Gastroesophageal sphincter (tissue), 4 donors: ENCODE measurements around the gene GRID1. TPM values are rescaled to one million over a fixed set of nuclear protein-coding genes. Genes with fewer than 3 reads are reported as not detected.

ENCODE experiments used
- ATAC-seq: fragments of 150-250 bp; one replicate; pipeline ENCODE4 v1.9.1; 2016; ENCODE audit warnings: mild to moderate bottlenecking, moderate library complexity
- H3K27ac ChIP-seq, 4 donors: fragments of 200-600 bp; sonication (generic) in 3 of 4; 1 replicate in 3 of 4; 2 replicates in 1 of 4; pipeline ENCODE4 v1.5.1; 2016 to 2019
- H3K27me3 ChIP-seq: fragments of 200-600 bp; sonication (generic); one replicate; pipeline ENCODE4 v1.5.1; 2019
- H3K36me3 ChIP-seq, 2 donors: fragments of 200-600 bp; sonication (generic); one replicate each; pipeline ENCODE4 v1.5.1; 2019; ENCODE audit warnings: control low read depth in 1 of 2
- H3K4me1 ChIP-seq, 3 donors: fragments of 200-600 bp; sonication (generic); 1 replicate in 2 of 3; 2 replicates in 1 of 3; pipeline ENCODE4 v1.5.1; 2016 to 2019; ENCODE audit warnings: control low read depth in 2 of 3
- H3K4me3 ChIP-seq, 2 donors: fragments of 200-600 bp; sonication (generic); one replicate each; pipeline ENCODE4 v1.5.1; 2019; ENCODE audit warnings: mild to moderate bottlenecking in 1 of 2, moderate library complexity in 1 of 2
- H3K9me3 ChIP-seq, 3 donors: fragments of 200-600 bp; sonication (generic); one replicate each; pipeline ENCODE4 v1.5.1; 2017 to 2019; ENCODE audit warnings: control low read depth in 2 of 3
- CTCF ChIP-seq, 4 experiments: fragments of 200-600 bp in 2 of 4; fragments of 450-650 bp in 2 of 4; sonication (generic) in 1 of 4; IDR thresholded peaks; one replicate each; pipeline ENCODE4 v1.5.1; 2017 to 2019; ENCODE audit warnings: antibody characterized with exemption in 4 of 4, mild to moderate bottlenecking in 2 of 4, moderate library complexity in 2 of 4
- EP300 ChIP-seq: sonication (generic); formaldehyde crosslinking; IDR thresholded peaks from one replicate; pipeline ENCODE4 v1.6.1; 2017; ENCODE audit warnings: antibody characterized with exemption, mild to moderate bottlenecking
- POLR2A ChIP-seq, 2 donors: fragments of 450-650 bp; IDR thresholded peaks; one replicate each; pipeline ENCODE4 v1.6.1; 2017; ENCODE audit warnings: antibody characterized with exemption in 2 of 2, mild to moderate bottlenecking in 2 of 2, moderate library complexity in 1 of 2
- POLR2AphosphoS5 ChIP-seq: sonication (generic); formaldehyde crosslinking; IDR thresholded peaks from one replicate; pipeline ENCODE4 v1.6.1; 2017; ENCODE audit warnings: antibody characterized with exemption
- WGBS, 2 donors: methylation state at CpG; one replicate each; pipeline ENCODE4 v1.1.5; 2018; ENCODE audit warnings: low coverage in 1 of 2; 5-methylcytosine and 5-hydroxymethylcytosine counted together
- total RNA-seq, 4 donors: library from RNA; depleted of rRNA; stranded (reverse); fragments of >200 nt; gene quantifications; one replicate each; pipeline ENCODE4 v1.1.0, GENCODE V29; 2016

GRID1 gene
- total RNA-seq, 4 donors from 2014 or later = 1.2 to 2.7 (median 1.7) TPM

DNA sequence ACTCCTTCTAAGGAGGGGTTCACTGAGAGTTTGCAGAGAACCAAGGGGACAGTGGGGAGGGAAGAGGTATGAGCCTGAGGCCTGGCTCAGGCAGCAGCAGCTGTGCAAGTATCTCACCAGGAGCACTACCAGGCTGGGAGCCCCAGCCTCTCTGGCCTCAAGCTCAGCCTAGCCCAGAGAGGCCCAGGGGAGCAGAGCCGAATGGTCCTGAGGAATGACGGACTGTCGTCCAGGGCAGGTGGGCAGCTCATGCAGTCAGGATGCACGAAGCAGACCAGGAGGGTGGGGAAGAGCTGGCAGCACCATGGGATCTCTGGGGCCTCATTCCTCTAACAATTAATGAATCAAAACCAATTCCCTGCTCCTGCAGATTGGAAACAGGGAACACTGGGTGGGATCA lies 151.5 kb downstream of the GRID1 start:
- no peak for TF ChIP-seq POLR2AphosphoS5
- no peak for TF ChIP-seq POLR2A (IDR thresholded peaks at IDR 0.05)
- TF ChIP-seq EP300 = no peak
- 81 to 100% methylated on average over 1 to 2 of the region's 4 CpGs for WGBS, 2 donors

GRCh38 chr10:86213148-86213547 lies 153.4 kb downstream of the GRID1 start:
- Histone ChIP-seq H3K4me1 (no peaks in the 10 kb centered on the region), H3K9me3 (no peaks in the 10 kb centered on the region), H3K36me3 (no peaks in the 10 kb centered on the region), H3K4me3 (no peak overlapping the region), H3K27me3 (no peaks in the 10 kb centered on the region), H3K27ac (no peak overlapping the region)
- 75 to 83% methylated on average over 6 of the region's 7 CpGs for WGBS, 2 donors
- TF ChIP-seq POLR2AphosphoS5 (no peak), EP300 (no peak)
- ATAC-seq = no peak

More for the DNA sequence above, 151.5 kb downstream of the GRID1 start:
- H3K9me3 ChIP-seq = no peaks in the 10 kb centered on the region
- no peaks in the 10 kb centered on the region for H3K36me3 ChIP-seq
- no peak for ATAC-seq
- peaks cover 15% of the 10 kb centered on the region for H3K27me3 ChIP-seq
- no peak overlapping the region for H3K4me3 ChIP-seq
- no peaks in the 10 kb centered on the region for H3K4me1 ChIP-seq
- no peak overlapping the region for H3K27ac ChIP-seq

- Histone ChIP-seq H3K9me3 (no peaks in the 10 kb centered on the region), H3K4me1 (no peaks in the 10 kb centered on the region), H3K36me3 (no peaks in the 10 kb centered on the region), H3K27ac (no peak overlapping the region), H3K27me3 (peaks cover 4% of the 10 kb centered on the region), H3K4me3 (no peak overlapping the region)
- ATAC-seq = no peak
- TF ChIP-seq EP300 (no peak), CTCF (IDR thresholded peaks at IDR 0.05) (no peak), POLR2AphosphoS5 (no peak), POLR2A (IDR thresholded peaks at IDR 0.05) (no peak)
- 62 to 80% methylated on average over 3 to 6 of the region's 6 CpGs for WGBS, 2 donors
These were observed 154.2 kb downstream of the GRID1 start for GRCh38 chr10:86212391-86212700.

- TF ChIP-seq EP300 = no peak
- no peak for TF ChIP-seq POLR2A (IDR thresholded peaks at IDR 0.05)
- no peak for TF ChIP-seq CTCF (IDR thresholded peaks at IDR 0.05)
- TF ChIP-seq POLR2AphosphoS5 = no peak
- 33% methylated on average over 1 of the region's 8 CpGs; no CpG with 5 or more reads in 1 of the 2 donors for WGBS, 2 donors
- Histone ChIP-seq H3K9me3 (no peaks in the 10 kb centered on the region), H3K36me3 (no peaks in the 10 kb centered on the region), H3K27me3 (peaks cover 4% of the 10 kb centered on the region), H3K4me3 (no peak overlapping the region), H3K4me1 (no peaks in the 10 kb centered on the region), H3K27ac (no peak overlapping the region)
- no peak for ATAC-seq
These were observed 154.8 kb downstream of the GRID1 start for GRCh38 chr10:86211691-86212390.

DNA sequence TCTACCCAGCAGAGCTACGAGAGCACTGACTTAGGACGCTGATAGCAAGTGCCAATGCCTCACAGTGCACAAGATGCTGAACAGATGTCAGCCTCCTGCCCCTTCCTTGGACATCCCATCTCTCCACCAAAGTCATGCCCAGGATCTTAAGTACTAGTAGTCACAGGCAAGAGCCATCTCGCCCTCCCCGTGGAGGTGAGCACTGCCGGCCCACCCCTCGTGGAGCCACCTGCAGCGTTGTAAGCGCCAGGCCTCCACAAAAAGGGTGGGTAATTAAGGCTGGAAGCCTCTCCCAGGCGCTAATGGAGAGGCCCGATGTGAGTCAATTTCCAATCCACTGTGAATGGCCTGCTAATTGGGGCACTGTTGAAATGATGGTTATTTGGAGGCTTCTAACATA lies 156.2 kb downstream of the GRID1 start:
- Histone ChIP-seq H3K4me1 (no peaks in the 10 kb centered on the region), H3K9me3 (no peaks in the 10 kb centered on the region), H3K27ac (no peak overlapping the region), H3K27me3 (peaks cover 4% of the 10 kb centered on the region), H3K36me3 (no peaks in the 10 kb centered on the region), H3K4me3 (no peak overlapping the region)
- no peak for ATAC-seq
- 65% methylated on average over 3 of the region's 10 CpGs; no CpG with 5 or more reads in 1 of the 2 donors for WGBS, 2 donors
- TF ChIP-seq POLR2AphosphoS5 (no peak), EP300 (no peak), CTCF (IDR thresholded peaks at IDR 0.05) (no peak), POLR2A (IDR thresholded peaks at IDR 0.05) (no peak)

DNA sequence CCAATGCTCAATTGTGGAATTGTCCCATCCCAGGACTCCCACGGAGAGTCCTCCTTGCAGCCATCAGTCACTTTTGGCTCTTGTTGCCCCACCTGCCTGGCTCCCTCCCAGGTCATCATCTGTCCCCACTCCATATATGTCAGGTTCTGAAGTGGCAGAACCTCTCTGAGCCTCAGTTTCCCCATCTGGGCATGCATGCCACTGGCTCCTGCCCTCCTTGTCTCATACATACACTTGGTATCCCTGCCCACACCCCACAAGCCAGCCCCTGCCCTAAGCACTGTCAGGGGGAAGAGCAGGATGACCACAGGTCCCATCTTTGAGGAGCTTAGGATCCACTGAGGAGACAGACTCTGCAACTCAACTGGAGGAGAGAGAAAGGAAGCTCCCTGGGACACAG lies 156.9 kb downstream of the GRID1 start:
- no peaks in the 10 kb centered on the region for H3K4me1 ChIP-seq
- no peak for ATAC-seq
- H3K27me3 ChIP-seq = peaks cover 4% of the 10 kb centered on the region
- no peak overlapping the region for H3K4me3 ChIP-seq
- H3K36me3 ChIP-seq = no peaks in the 10 kb centered on the region
- 44 to 60% methylated on average over 1 of the region's 1 CpG for WGBS, 2 donors
- no peak overlapping the region for H3K27ac ChIP-seq
- no peaks in the 10 kb centered on the region for H3K9me3 ChIP-seq
- no peak for TF ChIP-seq POLR2AphosphoS5
- no peak for TF ChIP-seq EP300
- TF ChIP-seq CTCF (IDR thresholded peaks at IDR 0.05) = no peak
- TF ChIP-seq POLR2A (IDR thresholded peaks at IDR 0.05) = no peak
